Measurements from ENCODE around the gene MAN2A1.

- TF ChIP-seq TAF1 (IDR thresholded peaks at IDR 0.05; ENCODE audit: low read depth): no peak
- TF ChIP-seq EGR1 (IDR thresholded peaks at IDR 0.05): no peak
- TF ChIP-seq RAD21 (IDR thresholded peaks at IDR 0.05; ENCODE audit: low read depth): no peak
- no peak for TF ChIP-seq USF1 (IDR thresholded peaks at IDR 0.05)
- TF ChIP-seq NFIC (IDR thresholded peaks at IDR 0.05): no peak
- no peak for TF ChIP-seq REST (IDR thresholded peaks at IDR 0.05; ENCODE audit: low read depth)
- TF ChIP-seq YY1 (IDR thresholded peaks at IDR 0.05; ENCODE audit: low read depth): no peak
- no peak for TF ChIP-seq TCF12 (IDR thresholded peaks at IDR 0.05; ENCODE audit: low read depth)
- no peak for TF ChIP-seq FOXM1 (IDR thresholded peaks at IDR 0.05; ENCODE audit: borderline replicate concordance, low read depth)
- no peak for TF ChIP-seq EP300 (IDR thresholded peaks at IDR 0.05; ENCODE audit: borderline replicate concordance)
- TF ChIP-seq MAX (IDR thresholded peaks at IDR 0.05): no peak
- no peak for TF ChIP-seq TEAD4 (IDR thresholded peaks at IDR 0.05)
- no peak for TF ChIP-seq CEBPB (IDR thresholded peaks at IDR 0.05)
These were observed 218.0 kb downstream of the MAN2A1 start for GRCh38 chr5:109907731-109908130.
